H9 (cell line): ENCODE measurements around the gene ATXN10. TPM values are rescaled to one million over a fixed set of nuclear protein-coding genes. Genes with fewer than 3 reads are reported as not detected.

Experiments
- DNase-seq: peaks from one replicate; pipeline ENCODE4 v3.0.0-alpha.2; 2017
- H2AFZ ChIP-seq: one replicate; pipeline ENCODE4 v1.6.1; 2013; ENCODE audit warnings: mild to moderate bottlenecking, low read length, control low read depth, moderate library complexity
- H2AK5ac ChIP-seq: 2 replicates; pipeline ENCODE4 v1.6.1; 2013; ENCODE audit warnings: low read length, control low read depth, mixed read lengths; ENCODE audit not compliant: insufficient read length
- H2BK120ac ChIP-seq: one replicate; pipeline ENCODE4 v1.6.1; 2013; ENCODE audit warnings: low read depth, mild to moderate bottlenecking, low read length, control low read depth, inconsistent platforms; ENCODE audit not compliant: poor library complexity, severe bottlenecking
- H2BK12ac ChIP-seq: 2 replicates; pipeline ENCODE4 v1.6.1; 2013; ENCODE audit warnings: low read length, control low read depth, mixed read lengths, low read depth; ENCODE audit not compliant: insufficient read length
- H2BK15ac ChIP-seq: 2 replicates; pipeline ENCODE4 v1.6.1; 2013; ENCODE audit warnings: low read depth, low read length, control low read depth
- H2BK20ac ChIP-seq: one replicate; pipeline ENCODE4 v1.6.1; 2013; ENCODE audit warnings: low read depth, mild to moderate bottlenecking, low read length, control low read depth, inconsistent platforms; ENCODE audit not compliant: poor library complexity, severe bottlenecking
- H2BK5ac ChIP-seq: 2 replicates; pipeline ENCODE4 v1.6.1; 2013; ENCODE audit warnings: low read length, control low read depth, mixed read lengths; ENCODE audit not compliant: insufficient read length
- H3K14ac ChIP-seq: 2 replicates; pipeline ENCODE4 v1.6.1; 2013; ENCODE audit warnings: low read length, control low read depth; ENCODE audit not compliant: insufficient read depth
- H3K18ac ChIP-seq: 2 replicates; pipeline ENCODE4 v1.6.1; 2013; ENCODE audit warnings: low read depth, mild to moderate bottlenecking, mixed read lengths, low read length, control low read depth; ENCODE audit not compliant: insufficient read length
- H3K23ac ChIP-seq: 2 replicates; pipeline ENCODE4 v1.6.1; 2013; ENCODE audit warnings: low read length, control low read depth, mixed read lengths, low read depth; ENCODE audit not compliant: insufficient read length
- H3K23me2 ChIP-seq: 2 replicates; pipeline ENCODE4 v1.6.1; 2013; ENCODE audit warnings: low read depth, mild to moderate bottlenecking, mixed read lengths, low read length, control low read depth; ENCODE audit not compliant: insufficient read length, poor library complexity, severe bottlenecking
- H3K27ac ChIP-seq: 2 replicates; pipeline ENCODE4 v1.5.1; 2013; ENCODE audit warnings: low read length, control low read depth, mixed read lengths, low read depth; ENCODE audit not compliant: insufficient read length
- H3K27me3 ChIP-seq: 2 replicates; pipeline ENCODE4 v1.6.1; 2013; ENCODE audit warnings: low read length, control low read depth, inconsistent platforms; ENCODE audit not compliant: insufficient read depth
- H3K4ac ChIP-seq: 2 replicates; pipeline ENCODE4 v1.6.1; 2013; ENCODE audit warnings: low read depth, mild to moderate bottlenecking, control low read depth, inconsistent platforms, low read length, moderate library complexity
- H3K4me1 ChIP-seq: 2 replicates; pipeline ENCODE4 v1.6.1; 2013; ENCODE audit warnings: low read length, control low read depth, inconsistent platforms; ENCODE audit not compliant: insufficient read depth
- H3K4me2 ChIP-seq: 2 replicates; pipeline ENCODE4 v1.6.1; 2013; ENCODE audit warnings: low read length, control low read depth, mixed read lengths; ENCODE audit not compliant: insufficient read length, insufficient read depth
- H3K56ac ChIP-seq: 2 replicates; pipeline ENCODE4 v1.6.1; 2013; ENCODE audit warnings: low read depth, mild to moderate bottlenecking, mixed read lengths, low read length, control low read depth; ENCODE audit not compliant: insufficient read length
- H3K79me1 ChIP-seq: 2 replicates; pipeline ENCODE4 v1.6.1; 2013; ENCODE audit warnings: low read depth, mild to moderate bottlenecking, moderate library complexity, low read length, control low read depth, inconsistent platforms; ENCODE audit not compliant: insufficient read depth, poor library complexity, severe bottlenecking
- H3K79me2 ChIP-seq: 2 replicates; pipeline ENCODE4 v1.6.1; 2013; ENCODE audit warnings: low read length, control low read depth, inconsistent platforms; ENCODE audit not compliant: insufficient read depth
- H3K9ac ChIP-seq: 2 replicates; pipeline ENCODE4 v1.6.1; 2013; ENCODE audit warnings: low read length, control low read depth, mixed read lengths; ENCODE audit not compliant: insufficient read length; ENCODE audit errors: extremely low read depth
- H3K9me3 ChIP-seq: one replicate; pipeline ENCODE4 v1.6.1; 2013; ENCODE audit warnings: low read depth, low read length, inconsistent platforms; ENCODE audit not compliant: control insufficient read depth
- H3T11ph ChIP-seq: one replicate; pipeline ENCODE4 v1.6.1; 2013; ENCODE audit warnings: mild to moderate bottlenecking, low read length, control low read depth, inconsistent platforms
- H4K20me1 ChIP-seq: one replicate; pipeline ENCODE4 v1.6.1; 2013; ENCODE audit not compliant: control insufficient read depth, insufficient read length, insufficient read depth
- H4K5ac ChIP-seq: 2 replicates; pipeline ENCODE4 v1.6.1; 2013; ENCODE audit warnings: low read depth, mild to moderate bottlenecking, mixed read lengths, low read length, control low read depth; ENCODE audit not compliant: insufficient read length
- H4K8ac ChIP-seq: replicated peaks from 2 replicates; pipeline ENCODE4 v1.6.1; 2013; ENCODE audit warnings: low read length, control low read depth, mixed read lengths, low read depth; ENCODE audit not compliant: insufficient read length
- H4K91ac ChIP-seq: 2 replicates; pipeline ENCODE4 v1.6.1; 2013; ENCODE audit warnings: low read depth, mild to moderate bottlenecking, moderate library complexity, mixed read lengths, low read length, control low read depth; ENCODE audit not compliant: insufficient read length
- H3K27ac Mint-ChIP-seq, 3 experiments: 2 replicates in 2 of 3; 3 replicates in 1 of 3; pipeline ENCODE4 v1.8.0; 2020 to 2021; ENCODE audit warnings: mixed read lengths in 3 of 3, mild to moderate bottlenecking in 1 of 3, moderate library complexity in 1 of 3
- H3K27me3 Mint-ChIP-seq: 2 replicates; pipeline ENCODE4 v1.8.0; 2021; ENCODE audit warnings: low read depth, mild to moderate bottlenecking, moderate library complexity, mixed read lengths
- H3K36me3 Mint-ChIP-seq, 3 experiments: 2 replicates in 2 of 3; 3 replicates in 1 of 3; pipeline ENCODE4 v1.8.0; 2020 to 2021; ENCODE audit warnings: low read depth in 3 of 3, mixed read lengths in 3 of 3; ENCODE audit not compliant: insufficient read depth in 1 of 3
- H3K4me1 Mint-ChIP-seq, 2 experiments: 2 replicates each; pipeline ENCODE4 v1.8.0; 2020; ENCODE audit warnings: mixed read lengths in 2 of 2
- H3K4me3 Mint-ChIP-seq, 2 experiments: 2 replicates in 1 of 2; 3 replicates in 1 of 2; pipeline ENCODE4 v1.8.0; 2020 to 2021; ENCODE audit warnings: mild to moderate bottlenecking in 2 of 2, mixed read lengths in 2 of 2, moderate library complexity in 1 of 2
- H3K9me3 Mint-ChIP-seq, 2 experiments: 2 replicates in 1 of 2; 3 replicates in 1 of 2; pipeline ENCODE4 v1.8.0; 2020; ENCODE audit warnings: mild to moderate bottlenecking in 2 of 2, mixed read lengths in 2 of 2, moderate library complexity in 1 of 2
- CTCF ChIP-seq: fragments of 200-600 bp; sonication (generic); conservative IDR thresholded peaks from 3 replicates; pipeline ENCODE4 v1.8.0; 2021; ENCODE audit warnings: antibody characterized with exemption, mild to moderate bottlenecking
- WGBS: extraction: QIAGEN DNeasy Blood & Tissue Kit; methylation state at CpG from one replicate; pipeline ENCODE4 v1.1.7; 2013; ENCODE audit warnings: missing lambda C conversion rate, low lambda C conversion rate, mixed read lengths; ENCODE audit not compliant: insufficient read length; ENCODE audit errors: extremely low coverage; 5-methylcytosine and 5-hydroxymethylcytosine counted together
- total RNA-seq: library from RNA; stranded (reverse); gene quantifications from 2 replicates; pipeline ENCODE4 v1.2.1, GENCODE V29; 2021

Gene ATXN10
- total RNA-seq, 1 experiment from 2014 or later, result 210 TPM

- Histone ChIP-seq H2BK5ac (no peak overlapping the region), H2AFZ (no peak overlapping the region), H4K8ac (no peak overlapping the region), H3K14ac (no peak overlapping the region), H3K9ac (no peak overlapping the region), H2BK120ac (no peak overlapping the region), H3K79me2 (no peaks in the 10 kb centered on the region), H3K27ac (no peak overlapping the region), H4K20me1 (no peaks in the 10 kb centered on the region), H4K5ac (no peak overlapping the region), H3K4ac (no peak overlapping the region), H4K91ac (no peak overlapping the region), H3K23ac (no peak overlapping the region), H2BK12ac (no peak overlapping the region), H3K79me1 (no peaks in the 10 kb centered on the region), H3K56ac (no peak overlapping the region), H3K4me1 (no peaks in the 10 kb centered on the region), H2BK15ac (no peak overlapping the region), H3K18ac (no peak overlapping the region), H3K4me2 (no peak overlapping the region), H3K27me3 (no peaks in the 10 kb centered on the region; the same call in 1 of the 2 replicates), H3K23me2 (no peaks in the 10 kb centered on the region), H3K9me3 (no peaks in the 10 kb centered on the region), H3T11ph (no peak overlapping the region), H2AK5ac (no peak overlapping the region), H2BK20ac (no peak overlapping the region)
- no peaks in the 10 kb centered on the region for H3K9me3 Mint-ChIP-seq
- no peak for TF ChIP-seq CTCF
- no CpG with 5 or more reads among the region's 12 CpGs for WGBS
- no peaks in the 10 kb centered on the region; a peak in 1 of 7 replicates for H3K36me3 Mint-ChIP-seq
- no peak overlapping the region for H3K4me3 Mint-ChIP-seq
- H3K27ac Mint-ChIP-seq, result no peak overlapping the region
- H3K27me3 Mint-ChIP-seq, result peaks cover 40% of the 10 kb centered on the region
- no peak for DNase-seq
- peaks cover 4 to 5% of the 10 kb centered on the region in 2 experiments for H3K4me1 Mint-ChIP-seq
Observed at GRCh38 chr22:45650721-45651120, 20.9 kb upstream of the ATXN10 start.
